ENCODE results near the gene TALDO1.
"Not testable (repeated sequence)": the region's sequence is repeated elsewhere in the genome, so short reads cannot be mapped to it uniquely, and the experiment has no call there.

Gene TALDO1

GRCh38 chr11:719214-720016 is 27.8 kb upstream of the TALDO1 start:
- DNase-seq = no peak

GRCh38 chr11:720017-720641 is 27.1 kb upstream of the TALDO1 start:
- DNase-seq = no peak

- peak; percentile 46 for DNase-seq
Measured at GRCh38 chr11:720642-721246, 26.5 kb upstream of the TALDO1 start.

GRCh38 chr11:721247-721740 is 26.0 kb upstream of the TALDO1 start:
- no peak for DNase-seq

- DNase-seq = peak; percentile 62
Measured at GRCh38 chr11:721741-722345, 25.4 kb upstream of the TALDO1 start.

GRCh38 chr11:722346-722811 is 24.9 kb upstream of the TALDO1 start:
- DNase-seq = no peak

GRCh38 chr11:723120-723883 is 24.0 kb upstream of the TALDO1 start:
- DNase-seq = peak; percentile 85

- no peak for DNase-seq
Measured at GRCh38 chr11:724049-724777, 23.1 kb upstream of the TALDO1 start.

GRCh38 chr11:724778-725386 is 22.4 kb upstream of the TALDO1 start:
- DNase-seq = no peak

- DNase-seq = no peak
Measured at GRCh38 chr11:725624-726202, 21.6 kb upstream of the TALDO1 start.

- DNase-seq = peak; percentile 64
Measured at GRCh38 chr11:726278-727220, 20.7 kb upstream of the TALDO1 start.

- no peak for DNase-seq
Measured at GRCh38 chr11:727281-727701, 20.0 kb upstream of the TALDO1 start.

- peak; percentile 86 for DNase-seq
Measured at GRCh38 chr11:727859-728748, 19.2 kb upstream of the TALDO1 start.

- no peak for DNase-seq
Measured at GRCh38 chr11:728901-729491, 18.3 kb upstream of the TALDO1 start.

GRCh38 chr11:729492-730074 is 17.7 kb upstream of the TALDO1 start:
- no peak for DNase-seq

- no peak for DNase-seq
Measured at GRCh38 chr11:733072-733471, 14.2 kb upstream of the TALDO1 start.

- not testable (repeated sequence) for DNase-seq
Measured at GRCh38 chr11:734541-734940, 12.7 kb upstream of the TALDO1 start.

- no peak for DNase-seq
Measured at GRCh38 chr11:737366-737765, 9.9 kb upstream of the TALDO1 start.

Data from hematopoietic multipotent progenitor cell treated with erythropoietin and hydrocortisone succinate and interleukin-3 and kit ligand, for 6 days (in vitro differentiated cells).